Measurements from ENCODE around the gene FAM43B. TPM values are rescaled to one million over a fixed set of nuclear protein-coding genes. Genes with fewer than 3 reads are reported as not detected.

FAM43B gene
- total and polyA plus RNA-seq, 10 of the 15 experiments (the other 5 are each of a cell fraction or from before 2014, with no cell fraction given) = not detected

DNA sequence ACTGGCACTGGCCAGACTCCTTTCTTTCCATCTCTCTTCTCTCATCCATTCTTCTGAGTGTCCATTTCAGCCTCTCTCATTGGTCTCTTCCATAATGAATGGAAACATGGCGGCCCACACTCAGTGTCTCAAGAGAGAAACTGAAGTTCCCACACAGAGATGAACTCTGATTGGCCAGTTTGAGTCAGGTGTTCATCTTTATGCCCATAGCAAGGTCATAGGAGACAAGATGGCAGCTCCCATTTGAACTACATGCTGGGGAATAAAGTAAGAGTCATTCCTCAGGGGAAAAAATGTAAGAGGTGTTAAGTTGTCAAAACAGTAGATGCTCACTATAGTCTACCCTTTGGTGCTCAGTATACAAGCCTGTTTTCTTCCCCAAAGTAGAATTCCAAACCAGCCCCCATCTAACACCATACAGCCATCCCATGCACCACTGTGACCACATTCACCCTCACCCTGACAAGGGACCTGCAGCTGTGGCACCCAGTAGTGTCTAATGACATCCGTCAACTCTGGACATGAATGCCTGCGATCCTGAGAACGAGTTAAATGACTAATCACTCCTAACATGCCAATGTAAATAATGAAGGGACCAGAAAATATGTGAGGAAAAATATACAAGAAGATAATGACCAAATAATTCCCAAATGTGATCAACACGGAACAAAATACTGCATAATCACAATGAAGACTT, 48.9 kb downstream of the FAM43B start:
- TF ChIP-seq FOXM1 (IDR thresholded peaks at IDR 0.05; ENCODE audit: low read depth, low read length) = no peak
- TF ChIP-seq SRF (IDR thresholded peaks at IDR 0.05; ENCODE audit: low read depth in 2 of 2, low read length in 2 of 2) = no peak
- TF ChIP-seq ZNF274 (IDR thresholded peaks at IDR 0.05; ENCODE audit: insufficient read depth, insufficient read length) = no peak
- no peak for TF ChIP-seq IRF5 (IDR thresholded peaks at IDR 0.05; ENCODE audit: borderline replicate concordance)
- no peak for TF ChIP-seq EP300 (IDR thresholded peaks at IDR 0.05; ENCODE audit: borderline replicate concordance in 1 of 2, control insufficient read depth in 1 of 2, low read depth in 2 of 2, low read length in 2 of 2)
- no peak for TF ChIP-seq MTA2 (IDR thresholded peaks at IDR 0.05; ENCODE audit: low read depth)
- no peak for TF ChIP-seq E2F4 (IDR thresholded peaks at IDR 0.05; ENCODE audit: low read depth, low read length)
- no peak for TF ChIP-seq HDAC6 (IDR thresholded peaks at IDR 0.05; ENCODE audit: unreplicated experiment)
- TF ChIP-seq PAX8 (IDR thresholded peaks at IDR 0.05) = no peak
- no peak for TF ChIP-seq ZBTB40 (IDR thresholded peaks at IDR 0.05; ENCODE audit: borderline replicate concordance)
- no peak for TF ChIP-seq CREM (IDR thresholded peaks at IDR 0.05; ENCODE audit: low read depth)
- RAD21 ChIA-PET (ENCODE audit: unreplicated experiment) = no interaction called here
- DNase-seq (ENCODE audit: low read depth, low spot score) (no peak), ATAC-seq (no peak), FAIRE-seq (no peak)
- H4K20me1 ChIP-seq (ENCODE audit: control insufficient read depth, insufficient read depth) = no peaks in the 10 kb centered on the region
- intact Hi-C loops (cut with micrococcal nuclease; ENCODE audit: unreplicated experiment) (no loop called here), in situ Hi-C loops (cut with MboI) (no loop called here)
- no peak overlapping the region; the same call in 1 of the 2 replicates for H2AFZ ChIP-seq (ENCODE audit: control insufficient read depth, low read depth, low read length)
- WGBS (ENCODE audit: insufficient coverage, insufficient replicate concordance, low lambda C conversion rate, missing lambda C conversion rate) = 26% methylated on average over 5 of the region's 5 CpGs
- no peaks in the 10 kb centered on the region for H3K4me1 ChIP-seq (ENCODE audit: control insufficient read depth, insufficient read depth, low read length)
- H3K36me3 ChIP-seq (ENCODE audit: control insufficient read depth in 2 of 2, insufficient read depth in 2 of 2, low read length in 1 of 2) = no peaks in the 10 kb centered on the region
- no peaks in the 10 kb centered on the region for H3K79me2 ChIP-seq (ENCODE audit: control insufficient read depth, insufficient read depth, low read length)
- POLR2A ChIA-PET = no interaction called here
- H3K4me2 ChIP-seq (ENCODE audit: control insufficient read depth, insufficient read depth) = no peak overlapping the region
- BruUV-seq (replicated peaks) = no TSS peak
- no peak overlapping the region for H3K9ac ChIP-seq (ENCODE audit: control insufficient read depth, insufficient read depth, low read length)
- SMC1A ChIA-PET (ENCODE audit: uncharacterized antibody, unreplicated experiment) = no interaction called here
- H3K27me3 ChIP-seq (replicated peaks in 1 of 2; ENCODE audit: control insufficient read depth in 2 of 2, insufficient read depth in 2 of 2, low read length in 1 of 2) = no peaks in the 10 kb centered on the region
- no peaks in the 10 kb centered on the region; the same call in 2 of the 3 replicates for H3K9me3 ChIP-seq (replicated peaks; ENCODE audit: control insufficient read depth, insufficient read depth, low read length)
- H3K27ac ChIP-seq (ENCODE audit: control insufficient read depth, insufficient read depth) = no peak overlapping the region
- CTCF ChIA-PET = interaction anchor here (1.2 kb wide), 1 partner anchor 21 kb away, joined by 3 read pairs; no protein-coding TSS in a partner anchor
- H3K4me3 ChIP-seq = no peak overlapping the region

Measured in GM12878 (cell line).